Body of pancreas (tissue), 4 donors: ENCODE data around the gene SVIL.

Source experiments
- CTCF ChIP-seq, 7 experiments: fragments of 450-650 bp in 4 of 7; fragments of 200-600 bp in 3 of 7; sonication (generic) in 3 of 7; IDR thresholded peaks; one replicate each; pipeline ENCODE4 v1.5.1; 2016 to 2019; ENCODE audit warnings: antibody characterized with exemption in 7 of 7
- POLR2A ChIP-seq, 3 donors: fragments of 450-650 bp; IDR thresholded peaks; one replicate each; pipeline ENCODE4 v1.6.1; 2016; ENCODE audit warnings: antibody characterized with exemption in 3 of 3, mild to moderate bottlenecking in 2 of 3

- TF ChIP-seq CTCF (IDR thresholded peaks at IDR 0.05) (no peak), POLR2A (IDR thresholded peaks at IDR 0.05) (no peak)
Observed at GRCh38 chr10:29585488-29585976, 49.2 kb downstream of the SVIL start.
